ENCODE data around the gene ZBTB16.

Gene ZBTB16

GRCh38 chr11:114106986-114107385, 47.5 kb downstream of the ZBTB16 start:
- DNase-seq (ENCODE audit: low spot score) = no peak

GRCh38 chr11:114108501-114109205, 49.1 kb downstream of the ZBTB16 start:
- no peak for DNase-seq (ENCODE audit: low spot score)

GRCh38 chr11:114109206-114110090, 49.9 kb downstream of the ZBTB16 start:
- DNase-seq (ENCODE audit: low spot score) = no peak

GRCh38 chr11:114110123-114110522, 50.6 kb downstream of the ZBTB16 start:
- DNase-seq (ENCODE audit: low spot score) = no peak

DNA sequence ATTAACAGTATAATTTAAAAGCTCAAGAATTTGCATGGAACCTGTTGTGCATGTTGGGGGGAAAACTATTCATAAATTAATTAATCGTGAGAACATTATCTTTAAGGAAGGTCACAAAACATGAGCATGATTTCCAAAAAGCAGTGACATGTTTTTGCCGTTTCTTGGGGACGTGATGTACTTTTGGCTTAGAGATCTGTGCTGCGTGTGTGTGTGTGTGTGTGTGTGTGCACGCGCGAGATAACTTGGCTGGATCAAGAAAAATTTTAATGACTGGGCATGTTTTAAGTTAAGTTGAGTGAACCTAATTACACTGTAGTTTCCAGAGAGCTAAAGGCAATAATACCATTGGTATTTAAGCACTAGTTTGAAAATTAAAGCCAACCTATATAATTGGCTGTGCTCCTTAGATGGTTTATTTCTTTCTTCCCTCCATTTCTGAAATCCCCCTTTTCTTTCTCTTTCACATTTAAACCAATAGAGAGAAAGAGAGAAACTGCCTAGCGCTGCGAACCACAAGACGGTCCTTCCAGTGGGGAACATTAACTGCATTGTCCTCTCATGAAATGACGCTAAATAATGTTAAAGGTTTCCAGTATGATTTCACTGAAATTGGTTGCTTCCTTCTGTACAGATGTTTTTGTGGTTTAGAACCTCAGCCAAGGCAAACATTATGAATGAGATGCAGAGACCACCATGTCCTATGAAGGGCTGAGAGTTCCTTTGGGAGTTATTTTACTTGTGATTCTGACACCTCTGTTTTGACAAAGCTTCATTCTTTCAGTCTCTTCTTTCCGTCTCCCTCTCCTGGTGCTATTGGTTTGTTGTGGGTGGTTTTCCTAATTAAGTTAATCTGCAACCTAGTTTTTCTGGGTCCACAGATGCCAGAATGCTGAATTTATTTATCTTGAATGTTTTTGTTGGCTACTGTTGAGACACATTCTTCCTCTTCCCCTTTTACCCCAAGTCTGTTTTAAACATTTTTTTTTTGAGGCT, 51.7 kb downstream of the ZBTB16 start:
- no peak for DNase-seq (ENCODE audit: low spot score)

DNA sequence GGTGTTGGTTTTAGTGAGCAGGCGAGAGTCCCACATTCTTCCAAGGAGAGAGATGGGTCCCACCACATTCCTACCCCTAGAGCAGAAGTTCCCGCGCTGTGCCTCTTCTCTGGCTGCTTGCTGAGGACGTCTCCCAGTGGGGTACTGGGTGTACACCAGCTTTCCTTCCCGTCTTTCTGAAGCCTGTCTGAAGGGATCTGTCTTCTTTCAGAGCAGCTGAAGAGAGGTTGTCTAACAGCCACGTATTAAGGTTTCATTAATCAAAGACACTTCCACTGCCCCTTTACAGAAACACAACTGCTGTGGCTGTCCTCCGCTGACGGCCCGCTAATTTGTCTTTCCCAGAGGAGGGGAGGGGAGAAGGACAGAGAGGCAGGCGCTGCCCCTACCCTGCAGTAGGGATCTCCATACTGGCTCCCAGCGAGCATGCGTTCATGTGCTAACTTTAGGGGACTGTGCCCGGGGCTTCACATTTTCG, 56.0 kb downstream of the ZBTB16 start:
- DNase-seq (ENCODE audit: low spot score) = no peak

DNA sequence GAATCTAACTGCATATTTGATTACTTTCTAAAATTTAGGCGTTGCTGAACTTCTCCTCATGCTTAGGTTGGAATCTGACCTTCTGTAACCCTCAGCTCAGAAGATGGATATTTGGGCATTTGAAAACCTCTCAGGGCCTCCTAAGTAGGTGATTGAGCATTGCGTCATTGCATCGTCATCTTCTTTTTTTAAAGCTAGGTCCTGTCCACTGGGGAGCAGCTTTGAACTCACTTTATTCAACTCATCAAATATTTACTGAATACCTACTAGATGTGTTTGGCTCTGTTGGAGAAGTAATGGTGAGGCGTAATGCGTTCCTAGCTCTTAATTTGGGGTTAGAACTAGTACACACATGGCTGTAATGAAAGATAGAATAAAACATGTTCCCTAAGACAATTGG, 56.8 kb downstream of the ZBTB16 start:
- no peak for DNase-seq (ENCODE audit: low spot score)

DNA sequence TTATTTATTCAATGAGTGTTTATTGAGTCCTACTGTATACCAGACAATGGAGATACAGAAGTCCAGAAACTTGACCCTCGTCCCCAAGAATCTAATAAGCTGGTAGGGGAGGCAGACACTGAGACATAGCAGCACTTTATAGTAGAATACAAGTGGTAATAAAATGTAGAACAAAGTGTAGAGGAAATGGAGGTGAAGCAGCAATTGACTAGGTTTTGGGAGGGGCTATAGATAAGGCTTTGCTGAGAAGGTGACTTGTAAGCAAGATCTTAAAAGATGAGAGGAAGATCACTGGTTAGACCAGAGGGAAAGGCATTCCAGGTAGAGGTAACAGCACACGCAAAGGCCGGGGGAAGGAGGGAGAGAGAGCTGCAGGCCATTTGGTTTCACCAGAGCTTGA, 57.3 kb downstream of the ZBTB16 start:
- no peak for DNase-seq (ENCODE audit: low spot score)

DNA sequence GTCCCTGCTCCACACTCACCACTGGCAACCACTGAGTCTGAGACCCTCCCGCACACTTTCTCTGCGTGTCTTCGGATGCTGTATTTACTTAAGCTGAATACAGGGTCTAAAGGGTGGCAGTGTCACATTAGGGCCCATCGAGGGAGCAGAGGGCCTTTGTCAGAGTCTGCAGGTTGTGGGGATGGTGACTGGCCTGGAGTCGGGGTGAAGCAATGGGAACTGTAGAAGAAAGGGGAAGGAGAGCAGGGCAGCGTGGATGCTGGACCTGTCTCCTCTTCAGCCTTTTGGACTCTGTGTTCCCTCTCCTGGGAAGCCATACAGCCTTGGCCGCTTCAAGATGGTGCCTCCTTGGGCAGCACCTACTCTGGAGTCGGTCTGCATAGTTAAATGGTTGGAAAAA, 61.1 kb downstream of the ZBTB16 start:
- no peak for DNase-seq (ENCODE audit: low spot score)

DNA sequence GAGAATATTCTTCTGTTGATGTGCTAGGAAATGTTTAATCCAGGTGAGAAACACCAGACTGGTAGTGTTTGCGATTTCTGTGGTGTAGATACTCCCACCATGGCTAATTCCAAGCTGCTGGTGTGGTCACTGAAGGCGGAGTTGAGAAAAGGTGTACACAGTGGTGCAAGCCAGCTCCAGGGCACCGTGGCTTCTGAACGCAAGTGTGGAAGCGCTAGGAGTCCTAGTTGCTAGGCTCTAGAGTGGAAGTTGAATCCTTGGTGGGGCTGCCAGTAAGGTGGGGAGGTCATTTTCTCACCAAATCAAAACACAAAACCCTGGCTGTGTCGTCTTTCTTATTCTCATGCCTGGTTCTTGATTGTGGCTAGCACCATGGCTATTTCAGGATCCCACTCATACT, 61.6 kb downstream of the ZBTB16 start:
- no peak for DNase-seq (ENCODE audit: low spot score)

GRCh38 chr11:114121804-114122504, 62.4 kb downstream of the ZBTB16 start:
- DNase-seq (ENCODE audit: low spot score) = no peak

DNA sequence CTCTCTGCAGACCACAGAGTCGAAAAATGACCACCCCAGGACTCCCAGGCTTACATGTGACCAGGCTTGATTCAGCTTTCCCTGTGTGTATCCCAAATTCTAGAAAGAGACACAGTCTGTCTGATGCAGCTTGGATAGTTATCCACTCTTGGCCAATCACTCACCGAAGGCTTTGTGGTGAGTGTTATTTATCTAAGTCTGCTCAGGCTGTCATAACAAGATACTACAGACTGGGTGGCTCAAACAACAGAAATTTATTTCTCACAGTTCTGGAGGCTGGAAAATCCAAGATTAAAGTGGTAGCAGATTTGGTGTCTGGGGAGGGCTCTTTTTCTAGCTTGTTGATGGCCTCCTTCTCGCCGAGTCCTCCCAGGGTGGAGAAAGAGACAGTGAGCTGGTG, 63.2 kb downstream of the ZBTB16 start:
- DNase-seq (ENCODE audit: low spot score) = no peak

DNA sequence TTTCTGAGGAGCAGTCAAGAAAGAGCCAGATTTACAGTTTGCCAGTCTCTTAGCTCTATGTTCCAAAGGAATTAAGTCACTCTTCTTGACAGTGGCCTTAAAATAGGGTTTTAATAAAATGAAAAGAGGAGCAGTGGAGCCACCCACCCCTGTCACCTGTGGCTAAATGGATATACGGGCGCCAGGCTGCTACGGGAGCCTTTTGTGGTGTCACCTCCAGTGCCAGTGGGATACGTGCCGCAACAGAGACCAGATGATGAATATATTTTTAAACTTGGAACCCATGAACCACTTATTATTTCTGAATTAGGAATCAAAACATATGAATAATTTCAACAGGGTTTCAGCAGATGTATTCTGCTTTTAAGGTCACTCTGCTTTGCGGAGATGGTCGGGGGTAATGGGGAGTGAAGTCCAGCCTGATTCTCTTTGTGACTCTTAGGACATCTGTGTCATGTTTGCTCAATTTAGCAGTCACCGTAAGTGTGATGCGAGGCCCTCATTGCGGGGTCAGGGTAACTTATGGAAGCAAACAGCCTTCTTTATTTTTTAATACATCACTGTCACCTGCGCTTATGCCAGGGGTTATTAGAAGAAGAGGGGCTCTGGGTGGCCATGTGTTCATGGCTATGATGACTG, 64.3 kb downstream of the ZBTB16 start:
- DNase-seq (ENCODE audit: low spot score) = no peak

DNA sequence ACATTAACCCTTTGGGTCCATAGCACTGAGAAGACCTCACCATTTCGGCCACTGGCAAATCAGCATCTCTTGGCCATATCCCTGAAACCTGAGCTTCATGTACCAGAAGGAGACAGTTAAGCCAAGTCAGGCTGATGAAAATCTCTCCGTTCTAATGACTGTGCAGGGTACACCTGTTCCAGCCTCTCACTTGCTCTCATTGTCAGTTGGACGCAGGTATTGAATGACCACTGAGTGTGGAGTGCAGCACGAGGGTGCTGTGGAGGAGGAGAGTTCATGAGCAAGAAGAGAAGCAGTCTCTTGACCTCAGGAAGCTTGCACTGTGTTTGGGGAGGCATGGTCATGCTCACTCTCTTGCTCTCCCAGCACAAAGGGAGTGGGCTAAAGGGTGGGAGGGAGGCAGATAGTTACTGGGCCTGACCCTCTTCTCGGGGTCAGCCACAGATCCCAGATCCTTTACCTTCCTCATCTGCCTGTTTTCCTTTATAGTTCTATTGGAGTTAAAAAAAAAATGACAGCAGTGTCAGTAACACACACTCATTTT, 65.2 kb downstream of the ZBTB16 start:
- no peak for DNase-seq (ENCODE audit: low spot score)

DNA sequence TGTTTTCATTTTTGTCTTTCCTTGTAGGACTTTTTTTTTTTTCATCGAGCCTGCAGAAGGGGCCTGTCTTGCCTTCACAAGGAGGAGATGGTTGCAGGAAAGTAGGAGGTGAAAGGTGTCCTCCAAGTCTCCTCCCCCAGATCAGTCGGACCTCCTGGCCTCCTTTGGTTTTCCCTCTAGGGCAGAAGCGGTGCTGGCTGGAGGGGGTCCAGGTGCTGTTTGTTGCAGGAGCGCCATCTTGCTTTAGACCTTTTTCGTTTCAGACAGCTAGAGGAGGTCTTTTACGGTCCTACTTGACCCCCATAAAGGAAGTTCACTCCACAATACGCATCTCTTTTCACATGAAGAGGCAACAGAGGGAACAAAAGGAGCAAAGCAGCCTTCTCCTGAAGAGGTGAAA, 66.0 kb downstream of the ZBTB16 start:
- DNase-seq (ENCODE audit: low spot score) = no peak

DNA sequence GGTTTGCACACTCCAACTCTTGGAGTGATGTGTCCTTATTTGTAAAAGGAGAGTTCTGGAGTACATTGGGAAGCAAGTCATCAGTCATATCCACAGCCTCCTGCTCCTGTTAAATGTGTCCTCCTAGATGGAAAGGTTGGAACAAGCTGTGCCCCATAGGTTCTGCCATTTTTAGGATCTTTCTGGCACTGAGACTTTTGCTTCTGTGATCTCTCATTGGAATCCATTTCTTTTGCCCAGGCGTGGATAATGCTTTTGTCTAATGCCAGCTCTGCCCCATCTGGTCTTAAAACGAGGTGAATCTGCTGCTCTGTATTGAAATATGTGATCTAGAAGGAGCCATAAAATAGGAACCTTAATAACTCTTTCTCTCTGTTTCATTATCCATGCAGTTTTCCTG, 66.4 kb downstream of the ZBTB16 start:
- no peak for DNase-seq (ENCODE audit: low spot score)

- no peak for DNase-seq (ENCODE audit: low spot score)
Measured at GRCh38 chr11:114128399-114128798, 68.9 kb downstream of the ZBTB16 start.

DNA sequence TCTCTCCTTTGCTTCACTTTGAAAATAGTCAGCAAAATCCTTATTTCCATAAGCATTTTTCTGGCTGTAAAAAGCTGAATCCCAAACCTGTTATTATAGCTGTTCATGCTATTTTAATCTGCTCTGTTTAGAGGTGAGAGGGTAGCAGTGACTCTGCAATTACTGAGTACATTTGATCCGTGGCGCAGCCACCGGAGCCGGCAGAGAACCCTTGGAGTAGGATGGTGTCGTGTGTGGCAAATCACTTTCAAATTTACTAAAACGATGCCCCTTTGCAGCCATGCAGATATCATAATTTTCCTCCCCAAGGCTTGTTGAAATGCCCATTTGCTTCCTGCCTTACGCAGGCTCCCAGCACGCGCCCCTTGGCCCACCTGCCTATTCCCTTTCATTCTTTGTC, 69.6 kb downstream of the ZBTB16 start:
- no peak for DNase-seq (ENCODE audit: low spot score)

DNA sequence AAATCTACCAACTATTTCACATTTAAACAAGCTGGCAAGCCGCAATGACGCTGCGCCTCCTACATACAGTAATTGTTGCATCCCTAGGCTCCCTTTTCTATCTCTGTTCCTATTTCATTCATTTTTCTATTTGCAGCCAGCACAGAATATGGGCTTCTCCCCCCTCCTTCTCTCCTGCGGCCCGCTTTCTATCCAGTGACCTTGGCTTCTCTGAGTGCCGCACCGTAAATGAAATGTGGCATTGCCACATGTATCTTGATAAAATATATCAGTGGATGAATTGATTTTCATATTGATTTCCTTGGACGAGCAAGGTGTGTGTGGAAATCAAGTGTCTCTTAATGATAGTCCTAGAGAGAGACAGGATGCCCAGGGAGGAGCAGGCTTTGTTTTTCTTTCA, 70.2 kb downstream of the ZBTB16 start:
- DNase-seq (ENCODE audit: low spot score) = no peak

- DNase-seq (ENCODE audit: low spot score) = no peak
Measured at GRCh38 chr11:114130115-114130576, 70.6 kb downstream of the ZBTB16 start.
